Neural crest cell (in vitro differentiated cells): Measurements from ENCODE around the gene ARL2. TPM values are rescaled to one million over a fixed set of nuclear protein-coding genes. Genes with fewer than 3 reads are reported as not detected.

ENCODE experiments used
- DNase-seq: peaks from one replicate; pipeline ENCODE4 v3.0.0; 2021; ENCODE audit warnings: low read depth, mixed read lengths, low spot score
- H3K27ac Mint-ChIP-seq: one replicate; pipeline ENCODE4 v1.8.0; 2021; ENCODE audit warnings: mild to moderate bottlenecking, mixed read lengths; ENCODE audit not compliant: unreplicated experiment
- H3K27me3 Mint-ChIP-seq: 2 replicates; pipeline ENCODE4 v1.8.0; 2021; ENCODE audit warnings: low read depth, mild to moderate bottlenecking, mixed read lengths
- H3K36me3 Mint-ChIP-seq: 2 replicates; pipeline ENCODE4 v1.8.0; 2021; ENCODE audit warnings: low read depth, mild to moderate bottlenecking, mixed read lengths
- H3K4me1 Mint-ChIP-seq: 2 replicates; pipeline ENCODE4 v1.8.0; 2021; ENCODE audit warnings: mixed read lengths
- H3K4me3 Mint-ChIP-seq: one replicate; pipeline ENCODE4 v1.8.0; 2021; ENCODE audit warnings: mild to moderate bottlenecking, mixed read lengths
- H3K9me3 Mint-ChIP-seq: 2 replicates; pipeline ENCODE4 v1.8.0; 2021; ENCODE audit warnings: mixed read lengths
- microRNA-seq: library from miRNA; unstranded; fragments of <30 nt; microRNA quantifications from one replicate; pipeline ENCODE4, GENCODE V29; 2020
- total RNA-seq: library from RNA; stranded (reverse); gene quantifications from 2 replicates; pipeline ENCODE4 v1.2.1, GENCODE V29; 2021
- TF ChIP-seq, protein P1 (sequence below): fragments of 200-600 bp; sonication (generic); conservative IDR thresholded peaks from 2 replicates; pipeline ENCODE4 v1.5.0; 2021; ENCODE audit warnings: antibody characterized with exemption, mild to moderate bottlenecking

Gene ARL2
- total RNA-seq, 1 donor from 2014 or later, result 117 TPM

DNA sequence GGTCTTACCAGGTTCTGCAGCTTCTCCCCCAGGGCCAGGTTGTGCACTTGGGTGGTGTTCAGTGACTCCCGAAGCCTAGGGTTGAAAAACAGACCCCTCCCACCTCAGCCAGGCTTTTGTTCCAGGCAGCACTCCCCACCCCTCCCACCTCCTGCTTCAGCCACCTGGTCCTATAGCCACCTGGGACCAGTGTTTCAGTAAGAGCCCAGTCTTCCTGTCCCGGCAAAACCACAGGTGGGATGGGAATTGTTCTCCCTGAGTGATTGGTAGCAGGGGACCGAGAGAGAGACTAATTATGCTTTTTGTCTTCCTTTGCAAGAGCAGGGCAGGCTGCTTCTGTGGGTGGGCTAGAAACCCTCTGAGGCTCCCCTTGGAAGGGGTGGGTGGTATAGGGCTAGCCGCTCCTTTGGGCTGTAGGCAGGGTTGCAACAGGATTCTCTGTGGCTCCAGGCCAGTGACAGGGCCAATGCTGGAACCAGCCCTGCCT, 52.9 kb downstream of the ARL2 start:
- Mint-ChIP-seq H3K4me3 (no peak overlapping the region), H3K27me3 (no peaks in the 10 kb centered on the region), H3K27ac (no peak overlapping the region), H3K9me3 (no peaks in the 10 kb centered on the region), H3K4me1 (no peaks in the 10 kb centered on the region), H3K36me3 (no peaks in the 10 kb centered on the region)
- TF ChIP-seq, protein P1, sequence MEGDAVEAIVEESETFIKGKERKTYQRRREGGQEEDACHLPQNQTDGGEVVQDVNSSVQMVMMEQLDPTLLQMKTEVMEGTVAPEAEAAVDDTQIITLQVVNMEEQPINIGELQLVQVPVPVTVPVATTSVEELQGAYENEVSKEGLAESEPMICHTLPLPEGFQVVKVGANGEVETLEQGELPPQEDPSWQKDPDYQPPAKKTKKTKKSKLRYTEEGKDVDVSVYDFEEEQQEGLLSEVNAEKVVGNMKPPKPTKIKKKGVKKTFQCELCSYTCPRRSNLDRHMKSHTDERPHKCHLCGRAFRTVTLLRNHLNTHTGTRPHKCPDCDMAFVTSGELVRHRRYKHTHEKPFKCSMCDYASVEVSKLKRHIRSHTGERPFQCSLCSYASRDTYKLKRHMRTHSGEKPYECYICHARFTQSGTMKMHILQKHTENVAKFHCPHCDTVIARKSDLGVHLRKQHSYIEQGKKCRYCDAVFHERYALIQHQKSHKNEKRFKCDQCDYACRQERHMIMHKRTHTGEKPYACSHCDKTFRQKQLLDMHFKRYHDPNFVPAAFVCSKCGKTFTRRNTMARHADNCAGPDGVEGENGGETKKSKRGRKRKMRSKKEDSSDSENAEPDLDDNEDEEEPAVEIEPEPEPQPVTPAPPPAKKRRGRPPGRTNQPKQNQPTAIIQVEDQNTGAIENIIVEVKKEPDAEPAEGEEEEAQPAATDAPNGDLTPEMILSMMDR, result no peak
- no peak for DNase-seq

DNA sequence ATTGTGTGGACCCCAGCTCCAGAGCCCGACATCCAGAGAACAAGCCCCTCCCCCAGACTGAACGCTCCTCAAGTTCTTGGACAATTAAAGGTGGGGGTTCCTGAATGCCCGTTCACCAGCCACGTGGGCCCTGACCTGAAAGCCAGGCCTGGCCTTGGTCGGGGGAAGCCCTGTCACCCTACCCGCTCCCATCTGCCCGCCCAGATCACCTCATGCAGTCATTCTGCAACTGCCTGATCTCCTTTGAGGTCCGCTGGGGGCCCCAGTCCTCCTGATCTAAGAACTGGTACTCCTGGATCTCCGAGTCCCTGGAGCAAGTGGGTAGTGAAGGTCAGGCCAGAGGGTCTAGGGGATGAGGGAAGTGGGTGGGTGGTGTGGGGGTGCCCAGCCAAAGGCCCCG, 53.5 kb downstream of the ARL2 start:
- TF ChIP-seq, protein P1, result no peak
- DNase-seq, result no peak
- no peaks in the 10 kb centered on the region for H3K4me1 Mint-ChIP-seq
- no peaks in the 10 kb centered on the region for H3K36me3 Mint-ChIP-seq
- no peak overlapping the region for H3K4me3 Mint-ChIP-seq
- no peaks in the 10 kb centered on the region for H3K9me3 Mint-ChIP-seq
- no peak overlapping the region for H3K27ac Mint-ChIP-seq
- no peaks in the 10 kb centered on the region for H3K27me3 Mint-ChIP-seq

DNA sequence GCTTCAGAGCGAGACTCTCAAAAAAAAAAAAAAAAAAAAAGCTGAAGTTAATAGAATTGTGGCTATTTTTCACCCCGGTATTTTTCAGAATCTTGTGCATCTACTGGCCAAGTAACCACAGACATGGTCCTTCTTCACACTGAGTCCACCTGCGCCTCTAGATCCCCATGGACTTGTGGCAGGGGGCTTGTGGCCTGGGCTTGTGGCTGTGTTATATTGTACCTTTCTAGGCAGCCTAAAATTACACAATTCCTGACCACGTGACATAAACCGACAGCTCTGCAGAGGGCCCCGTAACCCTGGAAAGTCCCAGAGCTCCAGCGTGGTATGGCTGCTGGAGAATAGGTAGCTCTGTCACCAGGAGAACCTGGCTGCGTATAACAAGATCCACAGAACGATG, 55.3 kb downstream of the ARL2 start:
- no peaks in the 10 kb centered on the region for H3K36me3 Mint-ChIP-seq
- no peak overlapping the region for H3K4me3 Mint-ChIP-seq
- no peak overlapping the region for H3K27ac Mint-ChIP-seq
- no peaks in the 10 kb centered on the region for H3K9me3 Mint-ChIP-seq
- TF ChIP-seq, protein P1, result no peak
- H3K4me1 Mint-ChIP-seq, result no peaks in the 10 kb centered on the region
- H3K27me3 Mint-ChIP-seq, result no peaks in the 10 kb centered on the region
- DNase-seq, result no peak

Small RNA genes lying within 50 kb of the gene (microRNA-seq; reads per million reads assigned to microRNA genes)
- gene MIR6879, result 5.3 reads per million

Other genes starting within 250 kb of the ARL2 start
- 578 and 592 TPM in 2 replicates for gene SF1, start 235.6 kb upstream of the ARL2 start, total RNA-seq
- gene MAP4K2, start 210.9 kb upstream of the ARL2 start, total RNA-seq, result 13.1 and 14.6 TPM in 2 replicates
- gene MEN1, start 203.6 kb upstream of the ARL2 start, total RNA-seq, result 54.8 and 57.9 TPM in 2 replicates
- 3.0 and 3.5 TPM in 2 replicates for gene CDC42BPG, start 169.5 kb upstream of the ARL2 start, total RNA-seq
- 74.2 and 77.2 TPM in 2 replicates for gene EHD1, start 135.5 kb upstream of the ARL2 start, total RNA-seq
- 24.1 and 24.8 TPM in 2 replicates for gene ATG2A, start 97.0 kb upstream of the ARL2 start, total RNA-seq
- 13.4 and 16.5 TPM in 2 replicates for gene PPP2R5B, start 89.5 kb upstream of the ARL2 start, total RNA-seq
- not detected in 2 replicates for gene GPHA2, start 78.3 kb upstream of the ARL2 start, total RNA-seq
- not detected in 2 replicates for gene MAJIN, start 42.1 kb upstream of the ARL2 start, total RNA-seq
- gene BATF2, start 17.2 kb upstream of the ARL2 start, total RNA-seq, result 0.21 and 0.30 TPM in 2 replicates
- gene SNX15, start 13.3 kb downstream of the ARL2 start, total RNA-seq, result 31.7 and 36.5 TPM in 2 replicates
- gene SAC3D1, start 27.1 kb downstream of the ARL2 start, total RNA-seq, result 32.3 and 32.7 TPM in 2 replicates
- 0.30 and 0.35 TPM in 2 replicates for gene NAALADL1, start 44.4 kb downstream of the ARL2 start, total RNA-seq
- gene CDCA5, start 69.9 kb downstream of the ARL2 start, total RNA-seq, result 83.1 and 84.8 TPM in 2 replicates
- 33.2 and 35.7 TPM in 2 replicates for gene ZFPL1, start 70.1 kb downstream of the ARL2 start, total RNA-seq
- gene VPS51, start 82.1 kb downstream of the ARL2 start, total RNA-seq, result 76.5 and 94.3 TPM in 2 replicates
- gene TM7SF2, start 97.7 kb downstream of the ARL2 start, total RNA-seq, result 102 and 104 TPM in 2 replicates
- 8.0 and 8.3 TPM in 2 replicates for gene ZNHIT2, start 103.5 kb downstream of the ARL2 start, total RNA-seq
- gene FAU, start 108.0 kb downstream of the ARL2 start, total RNA-seq, result 697 and 738 TPM in 2 replicates
- 50.3 and 59.3 TPM in 2 replicates for gene MRPL49, start 108.2 kb downstream of the ARL2 start, total RNA-seq
- 35.1 and 36.7 TPM in 2 replicates for gene SYVN1, start 120.4 kb downstream of the ARL2 start, total RNA-seq
- not detected in 2 replicates for gene SPDYC, start 156.1 kb downstream of the ARL2 start, total RNA-seq
- 43.4 and 48.4 TPM in 2 replicates for gene CAPN1, start 167.8 kb downstream of the ARL2 start, total RNA-seq
- 63.7 and 66.9 TPM in 2 replicates for gene POLA2, start 247.8 kb downstream of the ARL2 start, total RNA-seq